ENCODE results near the gene DTX3.

DTX3 gene

GRCh38 chr12:57575771-57576612 lies 28.6 kb upstream of the DTX3 start:
- CTCF ChIA-PET = interaction anchor here (0.8 to 1.4 kb wide), 3 partner anchors 10 to 161 kb away, joined by 3 read pairs; no protein-coding TSS in a partner anchor
- TF ChIP-seq FOXK2 (IDR thresholded peaks at IDR 0.05) (no peak), ARNT (IDR thresholded peaks at IDR 0.05) (no peak), SUZ12 (IDR thresholded peaks at IDR 0.05) (no peak), CTBP1 (IDR thresholded peaks at IDR 0.05; ENCODE audit: borderline replicate concordance) (no peak), BHLHE40 (IDR thresholded peaks at IDR 0.05; ENCODE audit: borderline replicate concordance) (no peak), ELF4 (IDR thresholded peaks at IDR 0.05) (no peak), FOXM1 (IDR thresholded peaks at IDR 0.05; ENCODE audit: borderline replicate concordance) (no peak), ZNF384 (IDR thresholded peaks at IDR 0.05) (no peak), L3MBTL2 (conservative IDR thresholded peaks at IDR 0.05) (no peak), HDGF (IDR thresholded peaks at IDR 0.05; ENCODE audit: borderline replicate concordance) (no peak), PKNOX1 (IDR thresholded peaks at IDR 0.05) (no peak), SP1 (IDR thresholded peaks at IDR 0.05) (no peak), TARDBP (IDR thresholded peaks at IDR 0.05) (no peak)
- DNase-seq (ENCODE audit: extremely low spot score) = no peak
- POLR2A ChIA-PET = interaction anchor here (0.8 kb wide), 1 partner anchor 169 kb away, joined by 3 read pairs; the partner anchor contains the start of gene TSPAN31

- CTCF ChIA-PET = no interaction called here
These were observed 27.9 kb upstream of the DTX3 start for GRCh38 chr12:57576613-57577160.

GRCh38 chr12:57577981-57578758 lies 26.5 kb upstream of the DTX3 start:
- CTCF ChIA-PET = interaction anchor here (1.0 kb wide), 1 partner anchor 17 kb away, joined by 3 read pairs; no protein-coding TSS in a partner anchor
- TF ChIP-seq CTBP1 (IDR thresholded peaks at IDR 0.05; ENCODE audit: borderline replicate concordance) = no peak
- TF ChIP-seq FOXM1 (IDR thresholded peaks at IDR 0.05; ENCODE audit: borderline replicate concordance) = no peak
- TF ChIP-seq ARNT (IDR thresholded peaks at IDR 0.05) = no peak
- TF ChIP-seq PKNOX1 (IDR thresholded peaks at IDR 0.05) = no peak
- POLR2A ChIA-PET = no interaction called here
- DNase-seq (ENCODE audit: extremely low spot score) = no peak

More at GRCh38 chr12:57576613-57577160, 27.9 kb upstream of the DTX3 start:
- POLR2A ChIA-PET = no interaction called here
- TF ChIP-seq NFRKB (IDR thresholded peaks at IDR 0.05) (no peak), ELF4 (IDR thresholded peaks at IDR 0.05) (no peak), TARDBP (IDR thresholded peaks at IDR 0.05) (no peak), SUZ12 (IDR thresholded peaks at IDR 0.05) (no peak), PKNOX1 (IDR thresholded peaks at IDR 0.05) (no peak), L3MBTL2 (conservative IDR thresholded peaks at IDR 0.05) (no peak), FOXA1 (IDR thresholded peaks at IDR 0.05) (no peak)
- no peak for DNase-seq (ENCODE audit: extremely low spot score)

GRCh38 chr12:57579011-57579410 lies 25.6 kb upstream of the DTX3 start:
- TF ChIP-seq LEF1 (IDR thresholded peaks at IDR 0.05; ENCODE audit: borderline replicate concordance) (no peak), FOXA1 (IDR thresholded peaks at IDR 0.05) (no peak), FOXK2 (IDR thresholded peaks at IDR 0.05) (no peak), SUZ12 (IDR thresholded peaks at IDR 0.05) (no peak), L3MBTL2 (conservative IDR thresholded peaks at IDR 0.05) (no peak), NFRKB (IDR thresholded peaks at IDR 0.05) (no peak), BHLHE40 (IDR thresholded peaks at IDR 0.05; ENCODE audit: borderline replicate concordance) (no peak), PKNOX1 (IDR thresholded peaks at IDR 0.05) (no peak), ARNT (IDR thresholded peaks at IDR 0.05) (no peak), FOXM1 (IDR thresholded peaks at IDR 0.05; ENCODE audit: borderline replicate concordance) (no peak), TARDBP (IDR thresholded peaks at IDR 0.05) (no peak)
- no peak for DNase-seq (ENCODE audit: extremely low spot score)
- ChIA-PET CTCF (interaction anchor here (1.0 kb wide), 1 partner anchor 18 kb away, joined by 3 read pairs; no protein-coding TSS in a partner anchor), POLR2A (no interaction called here)

- DNase-seq (ENCODE audit: extremely low spot score) = no peak
- TF ChIP-seq ZNF384 (IDR thresholded peaks at IDR 0.05) (no peak), FOXM1 (IDR thresholded peaks at IDR 0.05; ENCODE audit: borderline replicate concordance) (no peak), L3MBTL2 (conservative IDR thresholded peaks at IDR 0.05) (no peak), TARDBP (IDR thresholded peaks at IDR 0.05) (no peak), FOXA1 (IDR thresholded peaks at IDR 0.05) (no peak), PKNOX1 (IDR thresholded peaks at IDR 0.05) (no peak), CTBP1 (IDR thresholded peaks at IDR 0.05; ENCODE audit: borderline replicate concordance) (no peak), SUZ12 (IDR thresholded peaks at IDR 0.05) (no peak), FOXK2 (IDR thresholded peaks at IDR 0.05) (no peak), LEF1 (IDR thresholded peaks at IDR 0.05; ENCODE audit: borderline replicate concordance) (no peak), BHLHE40 (IDR thresholded peaks at IDR 0.05; ENCODE audit: borderline replicate concordance) (no peak), ELF4 (IDR thresholded peaks at IDR 0.05) (no peak), SP1 (IDR thresholded peaks at IDR 0.05) (no peak)
- ChIA-PET CTCF (interaction anchor here (0.7 to 1.6 kb wide), 2 partner anchors 9 to 13 kb away, joined by 3 read pairs; no protein-coding TSS in a partner anchor), POLR2A (no interaction called here)
These were observed 24.8 kb upstream of the DTX3 start for GRCh38 chr12:57579677-57580465.
